Stimulated activated naive CD8-positive, alpha-beta T cell treated with anti-CD3 and anti-CD28 coated beads, Interleukin-15, Interleukin-2, amounts not matched to agents 100 U/mL and 50 U/mL, for 24 hours (primary cell): ENCODE data around the gene SPI1.

Experiments used
- ATAC-seq: fragments of 150-1000 bp; cut with Tn5 transposase; one replicate; pipeline ENCODE4 v1.10.0; 2021
- DNase-seq: peaks from one replicate; pipeline ENCODE4 v3.0.0; 2021

The SPI1 gene

GRCh38 chr11:47356998-47357329 is 21.4 kb downstream of the SPI1 start:
- DNase-seq = no peak
- no peak for ATAC-seq

- DNase-seq = no peak
- ATAC-seq = no peak
Observed at GRCh38 chr11:47356129-47356997, 22.0 kb downstream of the SPI1 start.

GRCh38 chr11:47355283-47356128 is 22.8 kb downstream of the SPI1 start:
- DNase-seq = peak; percentile 69
- ATAC-seq = no peak

- DNase-seq (no peak), ATAC-seq (no peak)
Observed at GRCh38 chr11:47354913-47355282, 23.4 kb downstream of the SPI1 start.

GRCh38 chr11:47353978-47354774 is 24.2 kb downstream of the SPI1 start:
- DNase-seq (no peak), ATAC-seq (no peak)

GRCh38 chr11:47352556-47352955 is 25.8 kb downstream of the SPI1 start, which contains the start of gene MYBPC3:
TSS of gene MYBPC3 (minus strand) at chr11:47352702. CDS start at chr11:47352647, 55 bp downstream.
- no peak for ATAC-seq
- no peak for DNase-seq

- ATAC-seq (no peak), DNase-seq (no peak)
Observed at GRCh38 chr11:47351156-47352126, 26.9 kb downstream of the SPI1 start.

GRCh38 chr11:47350315-47350714 is 28.0 kb downstream of the SPI1 start:
- DNase-seq (no peak), ATAC-seq (no peak)

GRCh38 chr11:47349521-47350095 is 28.7 kb downstream of the SPI1 start:
- DNase-seq = no peak
- no peak for ATAC-seq

GRCh38 chr11:47348859-47349258 is 29.5 kb downstream of the SPI1 start:
- ATAC-seq (no peak), DNase-seq (no peak)

GRCh38 chr11:47348131-47348802 is 30.1 kb downstream of the SPI1 start:
- DNase-seq (no peak), ATAC-seq (no peak)

- ATAC-seq = no peak
- DNase-seq = no peak
Observed at GRCh38 chr11:47347137-47347536, 31.2 kb downstream of the SPI1 start.

GRCh38 chr11:47345890-47346563 is 32.3 kb downstream of the SPI1 start:
- no peak for DNase-seq
- no peak for ATAC-seq

GRCh38 chr11:47342854-47343253 is 35.5 kb downstream of the SPI1 start:
- ATAC-seq = no peak
- DNase-seq = no peak

GRCh38 chr11:47342036-47342803 is 36.1 kb downstream of the SPI1 start:
- ATAC-seq (no peak), DNase-seq (no peak)

GRCh38 chr11:47340980-47341775 is 37.2 kb downstream of the SPI1 start:
- DNase-seq (no peak), ATAC-seq (no peak)

GRCh38 chr11:47340010-47340409 is 38.3 kb downstream of the SPI1 start:
- ATAC-seq (no peak), DNase-seq (no peak)
